ENCODE data around the gene PVALB. TPM values are rescaled to one million over a fixed set of nuclear protein-coding genes. Genes with fewer than 3 reads are reported as not detected.
A peak's percentile ranks its signal among the peaks of the same experiment; 100 is the strongest.

PVALB gene
- total and polyA plus RNA-seq, 8 donors, result 0.95 to 4.1 (median 2.1) TPM; not detected in 5

DNA sequence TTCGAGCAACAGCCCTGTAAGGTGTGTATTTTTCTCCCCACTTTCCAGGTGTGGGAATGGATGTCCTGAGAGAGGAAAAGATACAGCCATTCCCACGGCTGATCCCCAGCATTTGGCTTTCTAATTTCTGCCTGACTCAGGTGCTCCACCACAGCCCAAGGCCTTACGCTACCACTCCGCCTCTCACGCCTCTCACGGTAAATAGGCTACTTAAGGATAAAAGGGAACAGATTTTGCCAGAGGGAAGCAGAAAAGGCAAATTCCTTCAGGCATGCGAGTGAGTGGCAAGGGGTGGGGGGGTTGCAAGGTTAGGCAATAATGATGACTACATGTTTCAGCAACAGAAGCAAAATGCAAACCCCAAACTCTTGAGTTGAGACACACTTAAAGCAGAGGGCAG lies 9.2 kb downstream of the PVALB start:
- DNase-seq, result no peak
- TF ChIP-seq POLR2AphosphoS5 (IDR thresholded peaks at IDR 0.05) (no peak), POLR2A (IDR thresholded peaks at IDR 0.05) (no peak), EP300 (IDR thresholded peaks at IDR 0.05) (no peak)
- TF ChIP-seq, protein P1, sequence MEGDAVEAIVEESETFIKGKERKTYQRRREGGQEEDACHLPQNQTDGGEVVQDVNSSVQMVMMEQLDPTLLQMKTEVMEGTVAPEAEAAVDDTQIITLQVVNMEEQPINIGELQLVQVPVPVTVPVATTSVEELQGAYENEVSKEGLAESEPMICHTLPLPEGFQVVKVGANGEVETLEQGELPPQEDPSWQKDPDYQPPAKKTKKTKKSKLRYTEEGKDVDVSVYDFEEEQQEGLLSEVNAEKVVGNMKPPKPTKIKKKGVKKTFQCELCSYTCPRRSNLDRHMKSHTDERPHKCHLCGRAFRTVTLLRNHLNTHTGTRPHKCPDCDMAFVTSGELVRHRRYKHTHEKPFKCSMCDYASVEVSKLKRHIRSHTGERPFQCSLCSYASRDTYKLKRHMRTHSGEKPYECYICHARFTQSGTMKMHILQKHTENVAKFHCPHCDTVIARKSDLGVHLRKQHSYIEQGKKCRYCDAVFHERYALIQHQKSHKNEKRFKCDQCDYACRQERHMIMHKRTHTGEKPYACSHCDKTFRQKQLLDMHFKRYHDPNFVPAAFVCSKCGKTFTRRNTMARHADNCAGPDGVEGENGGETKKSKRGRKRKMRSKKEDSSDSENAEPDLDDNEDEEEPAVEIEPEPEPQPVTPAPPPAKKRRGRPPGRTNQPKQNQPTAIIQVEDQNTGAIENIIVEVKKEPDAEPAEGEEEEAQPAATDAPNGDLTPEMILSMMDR (IDR thresholded peaks at IDR 0.05), result no peak
- H3K27ac ChIP-seq, result no peak overlapping the region
- no peaks in the 10 kb centered on the region for H3K9me3 ChIP-seq
- H3K36me3 ChIP-seq, result no peaks in the 10 kb centered on the region
- H3K4me3 ChIP-seq, result no peak overlapping the region
- no peaks in the 10 kb centered on the region for H3K4me1 ChIP-seq
- peaks cover 0 to 50% (median 18%) of the 10 kb centered on the region in 3 donors for H3K27me3 ChIP-seq
- 70 to 83% (median 78%) methylated on average over 7 of the region's 7 CpGs for WGBS, 5 donors
- intact Hi-C loops (cut with DNase I; ENCODE audit: low total_unique reads), result no loop called here

DNA sequence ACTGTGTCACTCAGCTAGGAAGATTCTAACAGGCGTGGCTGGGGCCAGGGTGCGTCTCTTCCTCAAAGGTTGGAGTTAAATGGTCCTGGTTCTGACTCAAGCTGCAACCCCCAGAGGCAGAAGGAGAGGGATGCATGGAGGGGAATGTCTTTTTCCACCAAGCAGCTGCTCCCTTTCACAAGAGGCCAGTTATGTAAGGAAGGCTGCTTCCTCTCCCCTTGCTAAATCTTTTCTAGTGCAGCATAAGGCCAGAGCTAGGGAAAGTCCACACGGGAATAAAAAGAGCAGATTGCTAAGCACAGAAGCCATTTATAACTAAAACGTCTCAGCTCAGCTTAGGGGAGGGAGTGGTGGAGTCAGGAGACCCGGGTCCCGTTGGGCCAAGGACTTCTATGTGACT lies 10.0 kb downstream of the PVALB start:
- intact Hi-C loops (cut with DNase I; ENCODE audit: low total_unique reads), result no loop called here
- peak in 1 of 2 donors; percentile 37 for DNase-seq
- WGBS, 5 donors, result 34 to 53% (median 45%) methylated on average over 6 of the region's 6 CpGs

DNA sequence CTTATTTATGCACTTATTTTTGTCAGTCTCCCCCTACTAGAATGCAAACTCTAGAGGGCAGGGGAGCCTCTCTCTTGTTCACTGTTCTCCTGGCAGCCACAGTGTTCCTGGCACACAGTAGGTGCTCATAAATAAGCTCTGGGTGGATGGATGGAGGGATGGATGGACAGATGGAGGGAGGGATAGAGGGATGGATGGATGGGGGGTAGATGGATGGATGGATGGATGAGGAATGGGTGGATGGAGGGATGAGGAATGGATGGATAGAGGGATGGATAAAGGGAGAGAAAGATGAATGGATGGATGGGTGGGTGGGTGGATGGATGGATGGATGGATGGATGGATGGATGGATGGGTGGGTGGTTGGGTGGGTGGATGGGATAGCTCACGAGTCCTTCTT lies 13.5 kb downstream of the PVALB start:
- Histone ChIP-seq H3K4me1 (no peaks in the 10 kb centered on the region), H3K27me3 (peaks cover 0 to 72% (median 14%) of the 10 kb centered on the region in 3 donors), H3K9me3 (no peaks in the 10 kb centered on the region), H3K27ac (no peak overlapping the region), H3K4me3 (no peak overlapping the region), H3K36me3 (no peaks in the 10 kb centered on the region)
- no peak for DNase-seq
- intact Hi-C loops (cut with DNase I; ENCODE audit: low total_unique reads), result no loop called here
- WGBS, 5 donors, result 44 to 71% (median 58%) methylated on average over 1 of the region's 1 CpG
- TF ChIP-seq, protein P1 (IDR thresholded peaks at IDR 0.05), result no peak
- TF ChIP-seq POLR2AphosphoS5 (IDR thresholded peaks at IDR 0.05) (no peak), EP300 (IDR thresholded peaks at IDR 0.05) (no peak), POLR2A (IDR thresholded peaks at IDR 0.05) (no peak)

More for the DNA sequence above, 10.0 kb downstream of the PVALB start:
- Histone ChIP-seq H3K27ac (no peak overlapping the region), H3K36me3 (no peaks in the 10 kb centered on the region), H3K27me3 (peaks cover 0 to 50% (median 14%) of the 10 kb centered on the region in 3 donors), H3K4me3 (no peak overlapping the region), H3K4me1 (no peaks in the 10 kb centered on the region), H3K9me3 (no peaks in the 10 kb centered on the region)
- TF ChIP-seq, protein P1 (IDR thresholded peaks at IDR 0.05), result no peak
- TF ChIP-seq EP300 (IDR thresholded peaks at IDR 0.05) (no peak), POLR2A (IDR thresholded peaks at IDR 0.05) (no peak), POLR2AphosphoS5 (IDR thresholded peaks at IDR 0.05) (no peak)

DNA sequence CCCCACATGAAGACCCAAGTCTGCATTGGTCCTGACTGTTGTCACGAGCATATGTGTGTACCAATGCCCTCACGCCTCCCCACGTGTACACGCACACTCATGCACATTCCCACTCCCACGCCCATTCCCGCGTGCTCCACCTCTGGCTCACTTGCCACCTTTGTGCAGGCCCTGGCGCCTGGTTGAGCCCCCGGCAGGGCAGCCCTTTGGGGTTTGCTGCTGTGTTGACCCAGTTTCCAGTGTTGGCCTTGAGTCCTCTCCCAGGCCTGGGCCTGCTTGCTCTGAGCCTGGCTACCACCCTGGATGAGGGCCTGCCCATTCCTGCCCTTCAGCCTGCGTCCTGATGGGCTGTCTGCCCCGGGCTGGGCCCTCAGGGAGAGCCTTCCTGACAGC lies 18.2 kb downstream of the PVALB start:
- Histone ChIP-seq H3K27ac (no peak overlapping the region), H3K27me3 (peaks cover 0 to 53% (median 0%) of the 10 kb centered on the region in 3 donors), H3K36me3 (no peaks in the 10 kb centered on the region), H3K4me1 (no peaks in the 10 kb centered on the region), H3K4me3 (no peak overlapping the region), H3K9me3 (no peaks in the 10 kb centered on the region)
- intact Hi-C loops (cut with DNase I; ENCODE audit: low total_unique reads), result no loop called here
- DNase-seq, result no peak
- 72 to 80% (median 74%) methylated on average over 11 of the region's 11 CpGs for WGBS, 5 donors
- TF ChIP-seq POLR2AphosphoS5 (IDR thresholded peaks at IDR 0.05) (no peak), POLR2A (IDR thresholded peaks at IDR 0.05) (no peak), EP300 (IDR thresholded peaks at IDR 0.05) (no peak)
- TF ChIP-seq, protein P1 (IDR thresholded peaks at IDR 0.05), result no peak
